NB4 (cell line): ENCODE data around the gene MTHFR.

Experiments used
- MYC ChIP-seq: IDR thresholded peaks from 2 replicates; pipeline ENCODE4 v1.6.1; 2011; ENCODE audit warnings: low read depth, low read length
- POLR2A ChIP-seq: IDR thresholded peaks from 2 replicates; pipeline ENCODE4 v1.6.1; 2011; ENCODE audit warnings: mild to moderate bottlenecking; ENCODE audit not compliant: insufficient read length; ENCODE audit errors: extremely low read depth
- TF ChIP-seq, protein P1 (sequence below): IDR thresholded peaks from one replicate; pipeline ENCODE4 v1.5.1; 2012; ENCODE audit warnings: low read depth, low read length
- TF ChIP-seq, protein P2 (sequence below): IDR thresholded peaks from 2 replicates; pipeline ENCODE4 v1.6.1; 2011; ENCODE audit warnings: low read depth, low read length

- TF ChIP-seq, protein P1, sequence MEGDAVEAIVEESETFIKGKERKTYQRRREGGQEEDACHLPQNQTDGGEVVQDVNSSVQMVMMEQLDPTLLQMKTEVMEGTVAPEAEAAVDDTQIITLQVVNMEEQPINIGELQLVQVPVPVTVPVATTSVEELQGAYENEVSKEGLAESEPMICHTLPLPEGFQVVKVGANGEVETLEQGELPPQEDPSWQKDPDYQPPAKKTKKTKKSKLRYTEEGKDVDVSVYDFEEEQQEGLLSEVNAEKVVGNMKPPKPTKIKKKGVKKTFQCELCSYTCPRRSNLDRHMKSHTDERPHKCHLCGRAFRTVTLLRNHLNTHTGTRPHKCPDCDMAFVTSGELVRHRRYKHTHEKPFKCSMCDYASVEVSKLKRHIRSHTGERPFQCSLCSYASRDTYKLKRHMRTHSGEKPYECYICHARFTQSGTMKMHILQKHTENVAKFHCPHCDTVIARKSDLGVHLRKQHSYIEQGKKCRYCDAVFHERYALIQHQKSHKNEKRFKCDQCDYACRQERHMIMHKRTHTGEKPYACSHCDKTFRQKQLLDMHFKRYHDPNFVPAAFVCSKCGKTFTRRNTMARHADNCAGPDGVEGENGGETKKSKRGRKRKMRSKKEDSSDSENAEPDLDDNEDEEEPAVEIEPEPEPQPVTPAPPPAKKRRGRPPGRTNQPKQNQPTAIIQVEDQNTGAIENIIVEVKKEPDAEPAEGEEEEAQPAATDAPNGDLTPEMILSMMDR: no peak
- TF ChIP-seq, protein P2, sequence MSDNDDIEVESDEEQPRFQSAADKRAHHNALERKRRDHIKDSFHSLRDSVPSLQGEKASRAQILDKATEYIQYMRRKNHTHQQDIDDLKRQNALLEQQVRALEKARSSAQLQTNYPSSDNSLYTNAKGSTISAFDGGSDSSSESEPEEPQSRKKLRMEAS: no peak
- TF ChIP-seq POLR2A: no peak
- no peak for TF ChIP-seq MYC
Measured at GRCh38 chr1:11761988-11762406, 43.8 kb downstream of the MTHFR start, which contains the start of gene C1orf167.
